Globus pallidus (tissue), 1 donor: ENCODE results near the gene SH3BP1.
A peak's percentile ranks its signal among the peaks of the same experiment; 100 is the strongest.
"Not testable (repeated sequence)": the region's sequence is repeated elsewhere in the genome, so short reads cannot be mapped to it uniquely, and the experiment has no call there.

Source experiments
- DNase-seq: peaks from one replicate; pipeline ENCODE4 v3.0.0-alpha.2; 2015; ENCODE audit warnings: low spot score

The SH3BP1 gene

DNA sequence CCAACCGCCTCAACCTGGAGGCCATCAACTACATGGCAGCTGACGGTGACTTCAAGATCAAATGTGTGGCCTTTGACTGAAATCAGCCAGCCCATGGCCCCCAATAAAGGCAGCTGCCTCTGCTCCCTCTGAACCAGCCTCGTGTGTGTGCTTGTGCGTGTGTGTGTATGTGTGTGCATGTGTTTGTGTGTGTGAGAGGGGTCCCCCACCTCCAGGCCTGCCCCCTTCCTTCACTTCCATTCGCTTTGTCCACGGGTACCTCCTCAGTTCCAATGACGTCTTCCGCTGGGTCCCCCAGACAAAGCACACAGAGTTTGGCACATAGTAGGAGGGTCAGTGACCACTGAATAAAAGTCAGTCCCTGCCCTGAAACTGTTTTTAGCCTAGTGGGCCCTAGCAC is 40.2 kb downstream of the SH3BP1 start:
- no peak for DNase-seq

DNA sequence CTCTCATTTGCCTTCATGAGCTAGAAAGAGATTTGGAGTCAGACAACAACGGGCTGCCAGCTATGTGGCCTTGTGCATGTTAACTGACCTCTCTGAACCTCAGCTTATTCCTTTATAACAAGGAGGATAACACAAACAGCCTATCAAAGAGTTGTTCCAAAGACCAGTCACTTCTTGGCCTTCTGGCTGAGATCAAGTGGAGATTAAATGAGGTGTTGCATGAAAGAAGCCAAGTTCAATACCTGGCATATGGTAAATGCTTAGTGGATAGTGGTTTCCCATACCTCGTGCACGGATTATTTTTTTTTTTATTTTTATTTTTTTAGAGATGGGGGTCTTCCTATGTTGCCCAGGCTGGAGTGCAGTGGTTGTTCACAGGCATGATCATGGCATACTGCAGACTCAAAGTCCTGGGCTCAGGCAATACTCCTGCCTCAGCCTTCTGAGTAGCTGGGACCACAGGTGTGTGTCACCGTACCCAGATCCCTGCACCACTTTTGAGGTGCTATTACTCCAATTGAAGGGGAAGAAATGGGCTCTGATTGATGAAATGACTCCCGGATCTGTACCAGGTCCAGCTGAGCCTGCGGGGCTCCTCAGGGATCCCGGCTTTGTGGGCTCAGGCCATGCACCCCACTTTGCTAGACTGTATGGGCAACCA is 40.9 kb downstream of the SH3BP1 start:
- DNase-seq, result no peak

DNA sequence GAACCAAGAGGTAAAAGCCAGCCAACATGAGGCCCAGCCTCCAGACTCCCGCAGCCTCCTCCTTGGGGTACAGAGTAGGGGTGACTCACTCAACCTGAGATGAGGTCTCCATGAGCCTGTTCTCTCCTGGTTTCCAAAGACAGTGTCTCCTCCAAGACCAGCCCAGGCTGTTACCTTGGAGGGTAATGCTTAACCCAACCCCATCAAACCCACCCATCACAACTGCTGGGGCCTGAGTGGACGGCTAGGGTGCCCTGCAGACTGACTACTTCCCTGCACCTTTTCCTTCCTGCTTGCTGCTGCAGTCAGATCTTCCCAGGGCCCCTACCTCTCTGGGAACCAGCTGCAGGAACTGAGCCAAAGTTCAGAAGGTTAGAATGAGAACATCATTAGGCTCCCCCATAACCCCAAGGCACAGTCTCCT is 41.5 kb downstream of the SH3BP1 start:
- no peak for DNase-seq

DNA sequence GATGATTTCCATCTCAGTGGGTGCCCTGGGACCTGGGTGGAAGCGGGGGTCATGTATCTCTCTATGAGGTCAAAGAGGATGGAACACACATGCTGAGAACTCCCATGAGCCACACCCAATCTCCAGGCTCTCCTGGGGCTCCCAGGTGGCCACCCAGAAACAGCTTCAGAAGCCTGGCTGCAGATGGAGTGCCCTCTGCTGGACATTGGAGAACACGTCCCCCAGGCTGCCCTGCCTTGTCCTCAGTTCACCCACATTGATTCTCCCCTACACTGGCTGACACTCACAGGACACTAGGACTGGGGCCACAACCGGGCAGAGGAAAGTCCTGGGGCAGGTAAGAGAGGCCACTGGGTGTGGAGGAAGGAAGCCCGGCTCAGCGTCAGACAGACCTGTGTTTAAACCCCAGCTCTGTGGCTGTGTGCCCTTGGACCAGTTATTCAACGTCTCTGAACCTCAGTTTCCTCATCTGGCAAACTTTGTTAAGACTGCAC is 42.1 kb downstream of the SH3BP1 start:
- no peak for DNase-seq

- no peak for DNase-seq
Measured at GRCh38 chr22:37684803-37685615, 45.5 kb downstream of the SH3BP1 start.

DNA sequence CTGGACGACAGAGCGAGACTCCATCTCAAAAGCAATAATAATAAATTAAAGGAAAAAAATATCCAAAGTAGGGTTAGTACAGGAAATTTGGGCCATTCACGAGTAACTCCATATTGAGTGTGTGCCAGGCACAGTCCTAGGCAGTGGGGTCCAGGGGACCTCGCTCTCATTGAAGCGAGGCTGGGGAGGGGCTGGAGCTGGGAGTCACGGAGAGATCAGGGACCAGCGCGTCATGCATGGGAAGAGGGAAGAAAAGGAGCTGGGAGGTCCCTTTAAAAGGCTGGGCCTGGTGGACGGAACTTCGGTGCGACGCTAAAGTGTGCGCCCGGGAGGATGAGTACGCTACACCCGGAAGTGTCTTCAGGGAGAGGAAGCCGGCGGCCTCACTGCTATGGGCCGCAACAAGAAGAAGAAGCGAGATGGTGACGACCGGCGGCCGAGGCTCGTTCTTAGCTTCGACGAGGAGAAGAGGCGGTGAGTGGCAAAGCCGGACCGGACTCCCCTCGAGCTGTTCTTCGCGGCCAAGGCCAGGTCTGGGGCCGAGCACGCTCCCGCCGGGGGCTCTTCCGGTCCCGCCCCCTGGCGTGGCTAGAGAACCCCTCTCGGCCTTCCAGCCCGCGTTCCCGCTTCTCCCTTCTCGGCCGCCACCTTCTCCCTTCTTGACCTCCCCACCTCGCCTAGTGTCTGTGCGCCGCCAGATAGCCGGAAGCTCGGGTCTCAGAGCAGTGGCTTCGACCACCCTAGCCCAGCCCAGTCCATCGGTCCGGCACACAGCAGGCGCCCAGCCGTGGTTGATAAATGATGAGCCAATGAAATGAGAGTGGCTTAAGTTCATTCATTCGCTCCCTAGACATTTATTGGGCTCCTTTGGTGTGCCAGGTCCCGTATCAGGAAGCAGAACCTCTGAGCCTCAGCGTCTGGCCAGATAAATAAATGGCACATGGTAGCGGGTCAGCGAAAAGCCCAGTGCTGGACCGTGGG is 46.8 kb downstream of the SH3BP1 start, which contains the start of gene NOL12:
Gene NOL12 (plus strand): TSS at position 342 of the 981 bp plus-strand sequence. CDS start 50 bp downstream, at position 392.
- peak; percentile 85 for DNase-seq

DNA sequence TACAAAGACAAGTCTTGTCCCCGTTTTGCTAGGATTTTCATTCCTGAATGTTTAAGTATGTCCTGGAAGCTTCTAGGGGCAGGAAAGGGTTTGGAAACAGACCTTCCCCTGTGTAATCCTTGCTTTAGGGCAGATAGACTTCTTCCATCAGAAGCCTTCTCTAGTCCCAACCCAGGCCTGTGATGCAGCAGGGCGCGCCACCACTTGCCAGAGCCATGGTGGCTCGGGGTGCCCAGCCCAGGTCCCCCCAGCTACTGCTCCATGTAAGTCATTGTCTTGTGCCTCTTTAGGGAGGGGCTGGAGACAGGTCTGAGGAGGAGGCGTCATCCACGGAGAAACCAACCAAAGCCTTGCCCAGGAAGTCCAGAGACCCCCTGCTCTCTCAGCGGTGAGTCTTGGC is 50.9 kb downstream of the SH3BP1 start:
- DNase-seq, result no peak

GRCh38 chr22:37690901-37691504 is 51.5 kb downstream of the SH3BP1 start:
- DNase-seq, result no peak

DNA sequence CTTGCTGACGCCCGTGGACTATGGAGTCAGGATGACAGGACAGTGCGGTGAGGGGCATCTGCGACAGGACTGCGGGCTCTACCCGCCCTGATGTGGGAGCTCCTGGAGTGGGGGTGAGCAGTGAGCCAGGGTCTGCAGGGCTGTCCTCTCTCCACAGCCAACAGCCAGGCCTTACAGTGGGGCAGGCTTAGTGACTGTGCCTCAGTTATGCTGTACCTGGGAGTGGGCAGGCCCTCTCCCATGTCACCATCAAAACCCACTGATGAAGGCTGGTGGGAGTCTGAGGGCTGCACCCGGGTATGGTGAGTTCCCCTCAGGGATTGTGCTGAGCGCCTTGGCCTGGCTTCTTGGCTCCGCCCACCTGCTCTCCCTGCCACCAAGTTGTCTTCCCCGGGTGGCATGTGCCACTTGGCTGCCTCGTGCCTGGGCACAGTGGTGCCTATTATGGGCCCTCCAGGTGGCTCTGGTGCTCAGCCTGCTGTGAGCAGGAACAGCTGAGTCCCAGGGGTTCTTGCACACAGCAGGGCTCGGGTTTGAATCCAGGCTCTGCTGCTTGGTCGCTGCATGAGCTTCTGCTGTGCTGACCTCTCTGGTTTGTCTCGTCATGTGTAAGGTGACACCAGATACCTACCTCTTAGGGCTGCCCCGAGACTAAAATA is 53.3 kb downstream of the SH3BP1 start:
- no peak for DNase-seq

DNA sequence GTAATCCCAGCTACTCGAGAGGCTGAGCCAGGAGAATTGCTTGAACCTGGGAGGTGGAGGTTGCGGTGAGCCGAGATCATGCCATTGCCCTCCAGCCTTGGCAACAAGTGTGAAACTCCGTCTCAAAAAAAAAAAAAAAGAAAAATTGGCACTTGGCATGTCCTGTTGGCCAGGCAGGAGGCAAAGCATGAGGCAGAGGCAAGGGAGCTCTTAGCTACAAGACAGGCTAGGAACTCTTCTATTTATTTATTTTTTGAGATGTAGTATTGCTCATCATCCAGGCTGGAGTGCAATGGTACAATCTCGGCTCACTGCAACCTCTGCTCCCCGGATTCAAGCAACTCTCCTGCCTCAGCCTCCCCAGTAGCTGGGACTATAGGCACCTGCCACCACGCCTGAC is 54.7 kb downstream of the SH3BP1 start:
- DNase-seq, result not testable (repeated sequence)

DNA sequence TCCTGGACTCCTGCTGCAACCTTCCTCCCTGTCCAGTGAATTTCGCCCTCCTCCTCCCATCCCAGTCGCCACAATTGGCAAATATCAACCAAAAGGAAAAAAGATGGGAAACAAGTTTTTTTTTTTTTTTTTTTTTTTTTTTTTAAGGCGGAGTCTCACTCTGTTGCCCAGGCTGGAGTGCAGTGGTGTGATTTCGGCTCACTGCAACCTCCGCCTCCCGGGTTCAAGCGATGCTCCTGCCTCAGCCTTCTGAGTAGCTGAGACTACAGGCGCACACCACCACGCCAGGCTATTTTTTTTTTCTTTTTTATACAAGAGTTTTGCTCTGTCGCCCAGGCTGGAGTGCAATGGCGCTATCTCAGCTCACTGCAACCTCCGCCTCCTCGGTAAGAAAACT is 56.8 kb downstream of the SH3BP1 start:
- not testable (repeated sequence) for DNase-seq

DNA sequence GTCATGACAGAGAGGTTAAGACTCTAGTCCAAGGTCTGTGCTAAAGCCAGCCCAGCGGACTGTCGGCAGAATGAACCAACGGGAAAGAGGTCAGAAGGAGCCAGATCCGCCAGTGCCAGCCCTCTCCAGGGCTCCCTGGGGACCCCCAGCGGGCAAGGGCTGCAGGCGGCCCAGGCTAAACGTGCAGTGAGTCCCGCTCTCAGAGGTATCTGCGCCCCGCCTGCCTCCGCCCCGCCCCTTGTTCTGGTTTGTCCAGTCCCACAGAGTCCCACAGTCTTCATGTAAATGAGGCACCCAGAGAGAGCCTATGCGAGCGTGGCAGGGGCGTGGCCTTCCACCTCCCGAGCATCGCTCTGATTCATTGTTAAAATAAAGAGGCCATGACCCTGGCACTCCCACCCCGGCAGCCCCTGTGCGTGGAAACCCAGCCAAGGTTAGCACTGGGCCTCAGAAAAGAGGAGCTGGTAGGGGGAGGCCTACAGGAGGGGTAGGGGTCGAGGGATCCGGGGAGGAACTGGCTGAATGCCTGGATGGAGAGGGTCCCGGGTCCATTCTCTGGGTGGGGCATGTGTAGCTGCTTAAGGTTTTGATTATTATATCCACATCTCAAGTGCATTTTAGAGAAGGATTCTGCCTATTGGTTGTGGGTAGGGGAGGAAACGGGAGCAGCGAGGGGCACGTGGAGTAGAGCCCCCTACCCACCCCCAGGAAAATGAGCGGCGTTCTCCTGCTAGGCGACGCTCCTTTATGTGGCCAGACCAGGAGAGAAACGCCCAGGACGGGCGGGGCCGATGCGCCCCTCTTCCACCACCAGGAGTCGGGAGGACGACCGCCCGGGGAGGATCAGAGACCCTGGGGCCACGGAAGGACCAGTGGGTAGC is 57.4 kb downstream of the SH3BP1 start, which contains the start of gene TRIOBP:
Gene TRIOBP (plus strand): TSS at position 392 of the 881 bp plus-strand sequence. CDS start 4,318 bp downstream, outside the sequence.
- DNase-seq, result peak; percentile 73

GRCh38 chr22:37697538-37697835 is 58.0 kb downstream of the SH3BP1 start:
- no peak for DNase-seq

DNA sequence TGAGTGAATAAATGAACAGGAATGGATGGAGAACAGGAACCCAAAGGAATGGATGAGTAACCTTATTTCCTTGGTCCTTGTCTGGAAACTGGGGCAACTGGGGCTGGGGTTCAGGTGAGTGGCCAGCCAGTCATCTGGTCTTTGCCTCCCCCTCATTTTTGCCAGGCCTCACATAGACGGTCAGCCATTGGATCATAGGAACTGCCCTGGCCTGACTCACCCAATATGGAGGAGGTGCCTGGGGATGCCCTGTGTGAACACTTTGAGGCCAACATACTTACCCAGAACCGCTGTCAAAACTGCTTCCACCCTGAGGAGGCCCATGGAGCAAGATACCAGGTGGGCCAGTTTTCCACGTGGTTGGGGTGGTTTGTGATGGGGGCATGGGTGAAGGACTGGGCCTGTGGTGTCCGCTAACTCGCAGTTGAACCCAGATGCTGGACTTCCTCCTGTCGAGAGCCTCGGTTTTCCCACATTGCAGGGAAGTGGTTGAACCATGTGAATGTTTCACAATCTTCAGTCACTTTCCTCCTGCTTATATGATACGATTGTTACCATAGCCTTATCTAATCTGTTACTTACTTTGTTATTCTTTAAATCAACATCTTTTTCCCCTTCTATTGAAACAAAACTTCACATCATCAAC is 61.8 kb downstream of the SH3BP1 start:
- DNase-seq, result peak; percentile 43

- DNase-seq, result no peak
Measured at GRCh38 chr22:37703906-37704305, 64.4 kb downstream of the SH3BP1 start.

- no peak for DNase-seq
Measured at GRCh38 chr22:37704645-37705044, 65.2 kb downstream of the SH3BP1 start.

GRCh38 chr22:37705205-37705604 is 65.7 kb downstream of the SH3BP1 start:
- DNase-seq, result no peak
